Lower leg skin (tissue), 3 donors: ENCODE data around the gene RAPGEF3.

Experiments
- CTCF ChIP-seq, 3 donors: fragments of 450-650 bp; IDR thresholded peaks; one replicate each; pipeline ENCODE4 v1.5.1; 2016; ENCODE audit warnings: antibody characterized with exemption in 3 of 3, mild to moderate bottlenecking in 3 of 3, moderate library complexity in 2 of 3
- POLR2A ChIP-seq, 2 donors: fragments of 450-650 bp; IDR thresholded peaks; one replicate each; pipeline ENCODE4 v1.6.1; 2016 to 2017; ENCODE audit warnings: antibody characterized with exemption in 2 of 2, mild to moderate bottlenecking in 1 of 2, moderate library complexity in 1 of 2

GRCh38 chr12:47750229-47750798 is 8.4 kb downstream of the RAPGEF3 start:
- TF ChIP-seq CTCF (IDR thresholded peaks at IDR 0.05) (no peak), POLR2A (IDR thresholded peaks at IDR 0.05) (no peak)
